Diencephalon (tissue), 1 donor: ENCODE measurements around the gene SLC17A7. TPM values are rescaled to one million over a fixed set of nuclear protein-coding genes. Genes with fewer than 3 reads are reported as not detected.

ENCODE experiments used
- small RNA-seq: library from RNA; depleted of rRNA; stranded (forward); fragments of <200 nt; gene quantifications from one replicate; pipeline ENCODE3, GENCODE V24; 2014
- total RNA-seq: library from RNA; depleted of rRNA; stranded (reverse); fragments of >200 nt; gene quantifications from one replicate; pipeline ENCODE4 v1.2.3, GENCODE V29; 2014

The SLC17A7 gene
- 1.2 TPM for total RNA-seq

GRCh38 chr19:49441210-49441959 lies at the start of gene SLC17A7:
Gene SLC17A7, minus strand, starts transcription at chr19:49441527. Its CDS starts 148 bp downstream, at chr19:49441379.

GRCh38 chr19:49487277-49488045 lies 46.1 kb upstream of the SLC17A7 start, which contains the start of gene RPL13A:
Gene RPL13A, plus strand, starts transcription at chr19:49487608. Its CDS starts 22 bp downstream, at chr19:49487630.

GRCh38 chr19:49473868-49474541 lies 32.7 kb upstream of the SLC17A7 start, which contains the start of gene FLT3LG:
Gene FLT3LG, plus strand, starts transcription at chr19:49474215. Its CDS starts 425 bp downstream, at chr19:49474640.

GRCh38 chr19:49453013-49453756 lies 11.9 kb upstream of the SLC17A7 start, which contains the start of gene ALDH16A1:
Gene ALDH16A1, plus strand, starts transcription at chr19:49453225. Its CDS starts 107 bp downstream, at chr19:49453332.

GRCh38 chr19:49451430-49452181 lies 10.3 kb upstream of the SLC17A7 start, which contains the start of gene PIH1D1:
Gene PIH1D1, minus strand, starts transcription at chr19:49451814. Its CDS starts 240 bp downstream, at chr19:49451574.

GRCh38 chr19:49425178-49425577 lies 16.1 kb downstream of the SLC17A7 start, which contains the start of gene GFY:
Gene GFY, plus strand, starts transcription at chr19:49425388. Its CDS starts 1,043 bp downstream, at chr19:49426431.

GRCh38 chr19:49423071-49423984 lies 18.0 kb downstream of the SLC17A7 start, which contains the start of gene PTH2:
Gene PTH2, minus strand, starts transcription at chr19:49423441. Its CDS starts 102 bp downstream, at chr19:49423339.

GRCh38 chr19:49387936-49388372 lies 53.4 kb downstream of the SLC17A7 start, which contains the start of gene KASH5:
Gene KASH5, plus strand, starts transcription at chr19:49388249. Its CDS starts 2,635 bp downstream, at chr19:49390884.

Small RNAs within 50 kb of the gene (small RNA-seq; reads per million reads assigned to genes)
- not detected for gene SNORD32A
- not detected for gene SNORD33
- gene SNORD34: not detected
- not detected for gene SNORD35A

Other genes with a start within 250 kb of the SLC17A7 start
- gene SLC6A16, start 116.3 kb downstream of the SLC17A7 start, total RNA-seq: 1.2 TPM
- 2.1 TPM for gene CD37, start 106.1 kb downstream of the SLC17A7 start, total RNA-seq
- gene TEAD2, start 79.1 kb downstream of the SLC17A7 start, total RNA-seq: 10.8 TPM
- gene DKKL1, start 77.7 kb downstream of the SLC17A7 start, total RNA-seq: 1.6 TPM
- not detected for gene KASH5, start 53.3 kb downstream of the SLC17A7 start, total RNA-seq
- gene PTH2, start 18.1 kb downstream of the SLC17A7 start, total RNA-seq: not detected
- gene GFY, start 16.1 kb downstream of the SLC17A7 start, total RNA-seq: not detected
- gene PIH1D1, start 10.3 kb upstream of the SLC17A7 start, total RNA-seq: 60.2 TPM
- gene ALDH16A1, start 11.7 kb upstream of the SLC17A7 start, total RNA-seq: 11.3 TPM
- gene FLT3LG, start 32.7 kb upstream of the SLC17A7 start, total RNA-seq: 0.69 TPM
- 2,032 TPM for gene RPL13A, start 46.1 kb upstream of the SLC17A7 start, total RNA-seq
- gene RPS11, start 54.9 kb upstream of the SLC17A7 start, total RNA-seq: 2,275 TPM
- 19.1 TPM for gene FCGRT, start 71.1 kb upstream of the SLC17A7 start, total RNA-seq
- gene RCN3, start 86.5 kb upstream of the SLC17A7 start, total RNA-seq: 3.9 TPM
- gene NOSIP, start 139.0 kb upstream of the SLC17A7 start, total RNA-seq: 34.4 TPM
- 1.2 TPM for gene PRRG2, start 139.8 kb upstream of the SLC17A7 start, total RNA-seq
- 5.8 TPM for gene PRR12, start 149.7 kb upstream of the SLC17A7 start, total RNA-seq
- gene RRAS, start 198.6 kb upstream of the SLC17A7 start, total RNA-seq: 1.4 TPM
- gene SCAF1, start 200.7 kb upstream of the SLC17A7 start, total RNA-seq: 14.1 TPM
- 19.1 TPM for gene IRF3, start 224.3 kb upstream of the SLC17A7 start, total RNA-seq
- gene BCL2L12, start 224.4 kb upstream of the SLC17A7 start, total RNA-seq: 0.69 TPM
- gene PRMT1, start 235.7 kb upstream of the SLC17A7 start, total RNA-seq: 211 TPM
- gene ADM5, start 248.1 kb upstream of the SLC17A7 start, total RNA-seq: 1.4 TPM
- gene CPT1C, start 249.6 kb upstream of the SLC17A7 start, total RNA-seq: 54.4 TPM